ENCODE results near the gene ELMO1.

The ELMO1 gene

GRCh38 chr7:37052705-37053104 is 396.0 kb downstream of the ELMO1 start:
- H3K4me3 ChIP-seq (ENCODE audit: low read length): no peak overlapping the region
- H3K4me1 ChIP-seq (ENCODE audit: insufficient read depth, low read length): peaks cover 62% of the 10 kb centered on the region
- H3K9me3 ChIP-seq (ENCODE audit: low read length): no peaks in the 10 kb centered on the region
- H3K36me3 ChIP-seq (ENCODE audit: insufficient read depth, low read length): no peaks in the 10 kb centered on the region
- no peaks in the 10 kb centered on the region for H3K27me3 ChIP-seq (ENCODE audit: insufficient read depth, low read length)
- H2AFZ ChIP-seq (ENCODE audit: low read depth, low read length): no peak overlapping the region

- no peak overlapping the region for H3K4me3 ChIP-seq (ENCODE audit: low read length)
- peaks cover 46% of the 10 kb centered on the region for H3K4me1 ChIP-seq (ENCODE audit: insufficient read depth, low read length)
- H3K36me3 ChIP-seq (ENCODE audit: insufficient read depth, low read length): no peaks in the 10 kb centered on the region
- no peak overlapping the region for H2AFZ ChIP-seq (ENCODE audit: low read depth, low read length)
- no peaks in the 10 kb centered on the region for H3K9me3 ChIP-seq (ENCODE audit: low read length)
- no peaks in the 10 kb centered on the region for H3K27me3 ChIP-seq (ENCODE audit: insufficient read depth, low read length)
These were observed 397.9 kb downstream of the ELMO1 start for GRCh38 chr7:37050801-37051200.

DNA sequence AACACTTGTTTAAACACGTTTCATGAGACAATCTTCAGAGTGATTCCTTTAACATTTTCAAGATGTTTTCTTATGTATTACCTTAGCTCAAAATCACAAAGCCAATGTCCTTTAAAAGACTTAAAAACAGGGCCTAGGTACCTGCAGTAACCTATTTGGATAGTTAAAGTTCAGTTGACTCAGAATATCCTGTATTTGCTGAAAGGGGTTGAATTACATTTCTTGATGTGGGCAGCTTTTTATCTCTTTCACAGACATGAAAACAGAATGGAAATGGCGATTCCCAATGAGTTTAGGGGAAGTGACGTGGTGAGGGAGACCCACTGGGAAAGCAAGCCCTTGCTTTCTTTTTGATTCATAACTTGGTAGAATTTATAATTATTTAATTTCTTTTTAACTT is 400.0 kb downstream of the ELMO1 start:
- Histone ChIP-seq H2AFZ (ENCODE audit: low read depth, low read length) (no peak overlapping the region), H3K36me3 (ENCODE audit: insufficient read depth, low read length) (no peaks in the 10 kb centered on the region), H3K27me3 (ENCODE audit: insufficient read depth, low read length) (no peaks in the 10 kb centered on the region), H3K4me1 (ENCODE audit: insufficient read depth, low read length) (peaks cover 27% of the 10 kb centered on the region), H3K9me3 (ENCODE audit: low read length) (no peaks in the 10 kb centered on the region), H3K4me3 (ENCODE audit: low read length) (no peak overlapping the region)

DNA sequence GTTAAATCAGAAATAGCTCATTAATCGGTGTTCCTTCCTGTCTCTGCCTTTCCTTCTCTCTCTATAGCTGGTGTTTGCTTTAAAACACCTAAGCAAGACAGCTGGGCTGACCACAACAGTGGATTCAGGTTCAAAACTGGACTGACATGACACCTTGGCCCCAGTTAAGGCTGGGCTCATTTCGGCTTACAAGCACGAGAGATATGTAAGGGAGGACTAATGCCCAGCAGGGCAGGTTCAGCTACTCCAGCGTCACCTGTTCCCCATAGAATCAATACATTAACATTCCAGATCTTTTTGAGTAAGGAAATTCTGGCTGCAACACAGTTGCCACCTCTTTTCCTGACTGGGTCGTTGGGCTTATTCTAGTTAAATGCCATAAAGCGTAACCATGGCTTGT is 401.4 kb downstream of the ELMO1 start:
- no peaks in the 10 kb centered on the region for H3K36me3 ChIP-seq (ENCODE audit: insufficient read depth, low read length)
- H3K4me3 ChIP-seq (ENCODE audit: low read length): no peak overlapping the region
- no peaks in the 10 kb centered on the region for H3K9me3 ChIP-seq (ENCODE audit: low read length)
- H3K4me1 ChIP-seq (ENCODE audit: insufficient read depth, low read length): peaks cover 16% of the 10 kb centered on the region
- H2AFZ ChIP-seq (ENCODE audit: low read depth, low read length): no peak overlapping the region
- no peaks in the 10 kb centered on the region for H3K27me3 ChIP-seq (ENCODE audit: insufficient read depth, low read length)

- Histone ChIP-seq H3K36me3 (ENCODE audit: insufficient read depth, low read length) (no peaks in the 10 kb centered on the region), H3K4me3 (ENCODE audit: low read length) (no peak overlapping the region), H3K4me1 (ENCODE audit: insufficient read depth, low read length) (peaks cover 9% of the 10 kb centered on the region), H3K27me3 (ENCODE audit: insufficient read depth, low read length) (no peaks in the 10 kb centered on the region), H3K9me3 (ENCODE audit: low read length) (no peaks in the 10 kb centered on the region), H2AFZ (ENCODE audit: low read depth, low read length) (no peak overlapping the region)
These were observed 402.1 kb downstream of the ELMO1 start for GRCh38 chr7:37046531-37047079.

- H3K36me3 ChIP-seq (ENCODE audit: insufficient read depth, low read length): no peaks in the 10 kb centered on the region
- no peaks in the 10 kb centered on the region for H3K27me3 ChIP-seq (ENCODE audit: insufficient read depth, low read length)
- H3K9me3 ChIP-seq (ENCODE audit: low read length): no peaks in the 10 kb centered on the region
- no peak overlapping the region for H2AFZ ChIP-seq (ENCODE audit: low read depth, low read length)
- peaks cover 3% of the 10 kb centered on the region for H3K4me1 ChIP-seq (ENCODE audit: insufficient read depth, low read length)
- no peak overlapping the region for H3K4me3 ChIP-seq (ENCODE audit: low read length)
These were observed 402.9 kb downstream of the ELMO1 start for GRCh38 chr7:37045681-37046179.

GRCh38 chr7:37041461-37041860 is 407.2 kb downstream of the ELMO1 start:
- H2AFZ ChIP-seq (ENCODE audit: low read depth, low read length): no peak overlapping the region
- no peaks in the 10 kb centered on the region for H3K36me3 ChIP-seq (ENCODE audit: insufficient read depth, low read length)
- no peaks in the 10 kb centered on the region for H3K9me3 ChIP-seq (ENCODE audit: low read length)
- no peaks in the 10 kb centered on the region for H3K4me1 ChIP-seq (ENCODE audit: insufficient read depth, low read length)
- H3K4me3 ChIP-seq (ENCODE audit: low read length): no peak overlapping the region
- no peaks in the 10 kb centered on the region for H3K27me3 ChIP-seq (ENCODE audit: insufficient read depth, low read length)

- Histone ChIP-seq H2AFZ (ENCODE audit: low read depth, low read length) (no peak overlapping the region), H3K9me3 (ENCODE audit: low read length) (no peaks in the 10 kb centered on the region), H3K4me1 (ENCODE audit: insufficient read depth, low read length) (no peaks in the 10 kb centered on the region), H3K4me3 (ENCODE audit: low read length) (no peak overlapping the region), H3K36me3 (ENCODE audit: insufficient read depth, low read length) (no peaks in the 10 kb centered on the region), H3K27me3 (ENCODE audit: insufficient read depth, low read length) (no peaks in the 10 kb centered on the region)
These were observed 408.3 kb downstream of the ELMO1 start for GRCh38 chr7:37040330-37040729.

DNA sequence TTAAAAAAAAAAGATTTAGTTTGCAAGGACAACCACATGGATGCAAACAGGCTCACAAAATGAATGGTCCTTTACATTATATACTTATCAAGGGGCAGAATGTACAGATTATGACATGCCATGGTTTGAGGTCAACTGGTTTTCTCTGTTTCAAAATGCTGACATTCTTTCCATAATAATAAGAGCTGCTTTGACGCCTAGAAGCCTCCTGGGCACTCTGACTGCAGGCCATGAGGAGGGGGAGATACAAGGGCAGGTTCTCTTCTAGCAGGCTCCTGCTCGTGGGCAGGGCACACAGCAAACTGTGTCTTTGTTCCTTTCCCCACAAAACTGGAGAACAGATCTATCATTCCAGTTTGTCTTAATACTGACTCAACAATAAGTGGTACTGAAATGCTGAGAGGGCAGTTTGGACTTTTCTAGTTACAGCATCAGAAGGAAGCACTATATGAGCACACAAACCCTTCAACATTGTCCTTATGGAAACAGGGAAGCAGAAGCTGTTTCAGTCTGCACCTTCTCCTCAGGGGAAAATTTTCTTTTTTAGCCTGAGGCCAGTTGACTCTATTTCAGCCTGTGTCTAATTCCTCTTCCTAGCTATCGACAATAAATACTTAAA is 409.4 kb downstream of the ELMO1 start:
- no peaks in the 10 kb centered on the region for H3K9me3 ChIP-seq (ENCODE audit: low read length)

DNA sequence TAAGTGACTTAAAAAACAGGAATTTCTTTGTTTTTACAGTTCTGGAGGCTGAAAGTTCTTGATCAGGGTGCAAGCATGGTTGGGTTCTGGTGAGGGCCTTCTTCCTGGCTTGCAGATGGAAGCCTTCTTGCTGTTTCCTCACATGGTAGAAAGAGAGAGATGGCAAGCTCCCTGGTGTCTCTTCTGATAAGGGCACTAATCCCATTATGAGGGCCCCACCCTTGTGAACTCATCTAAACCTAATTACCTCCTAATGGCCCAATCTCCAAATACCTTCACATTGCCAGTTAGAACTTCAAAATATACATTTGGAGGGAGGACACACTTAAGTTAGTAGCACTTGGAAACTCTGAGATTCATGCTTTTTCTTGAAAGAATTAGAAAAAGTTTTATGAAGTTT is 410.0 kb downstream of the ELMO1 start:
- Histone ChIP-seq H2AFZ (ENCODE audit: low read depth, low read length) (no peak overlapping the region), H3K4me3 (ENCODE audit: low read length) (no peak overlapping the region), H3K36me3 (ENCODE audit: insufficient read depth, low read length) (no peaks in the 10 kb centered on the region), H3K4me1 (ENCODE audit: insufficient read depth, low read length) (peaks cover 9% of the 10 kb centered on the region), H3K9me3 (ENCODE audit: low read length) (no peaks in the 10 kb centered on the region), H3K27me3 (ENCODE audit: insufficient read depth, low read length) (no peaks in the 10 kb centered on the region)

More for the DNA sequence above, 409.4 kb downstream of the ELMO1 start:
- H2AFZ ChIP-seq (ENCODE audit: low read depth, low read length): no peak overlapping the region
- no peaks in the 10 kb centered on the region for H3K27me3 ChIP-seq (ENCODE audit: insufficient read depth, low read length)
- no peak overlapping the region for H3K4me3 ChIP-seq (ENCODE audit: low read length)
- H3K4me1 ChIP-seq (ENCODE audit: insufficient read depth, low read length): peaks cover 4% of the 10 kb centered on the region
- H3K36me3 ChIP-seq (ENCODE audit: insufficient read depth, low read length): no peaks in the 10 kb centered on the region

GRCh38 chr7:37037286-37037685 is 411.4 kb downstream of the ELMO1 start:
- no peaks in the 10 kb centered on the region for H3K9me3 ChIP-seq (ENCODE audit: low read length)
- no peak overlapping the region for H3K4me3 ChIP-seq (ENCODE audit: low read length)
- no peak overlapping the region for H2AFZ ChIP-seq (ENCODE audit: low read depth, low read length)
- H3K27me3 ChIP-seq (ENCODE audit: insufficient read depth, low read length): no peaks in the 10 kb centered on the region
- no peaks in the 10 kb centered on the region for H3K36me3 ChIP-seq (ENCODE audit: insufficient read depth, low read length)
- H3K4me1 ChIP-seq (ENCODE audit: insufficient read depth, low read length): peaks cover 23% of the 10 kb centered on the region

DNA sequence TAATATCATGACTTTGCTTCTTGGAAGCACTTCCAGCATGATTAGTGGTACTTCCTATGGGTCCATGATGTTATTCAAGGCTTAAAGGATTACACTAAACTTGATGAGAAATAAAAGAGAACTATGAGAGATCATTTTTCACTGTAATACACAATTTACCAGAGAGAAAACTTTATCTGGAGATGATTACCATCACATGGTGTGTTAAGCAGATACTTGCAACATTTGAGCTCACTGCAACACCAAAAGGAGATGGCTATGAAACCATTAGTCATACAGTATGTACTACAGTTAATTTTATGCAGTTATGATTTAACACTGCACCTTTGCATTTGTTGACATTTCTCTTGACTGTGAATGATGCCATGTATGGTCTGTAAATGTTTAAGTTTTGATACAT is 413.0 kb downstream of the ELMO1 start:
- H2AFZ ChIP-seq (ENCODE audit: low read depth, low read length): no peak overlapping the region
- H3K4me3 ChIP-seq (ENCODE audit: low read length): no peak overlapping the region
- H3K27me3 ChIP-seq (ENCODE audit: insufficient read depth, low read length): no peaks in the 10 kb centered on the region
- peaks cover 39% of the 10 kb centered on the region for H3K4me1 ChIP-seq (ENCODE audit: insufficient read depth, low read length)
- H3K9me3 ChIP-seq (ENCODE audit: low read length): no peaks in the 10 kb centered on the region
- H3K36me3 ChIP-seq (ENCODE audit: insufficient read depth, low read length): no peaks in the 10 kb centered on the region

- no peaks in the 10 kb centered on the region for H3K9me3 ChIP-seq (ENCODE audit: low read length)
These were observed 415.5 kb downstream of the ELMO1 start for GRCh38 chr7:37033141-37033540.

DNA sequence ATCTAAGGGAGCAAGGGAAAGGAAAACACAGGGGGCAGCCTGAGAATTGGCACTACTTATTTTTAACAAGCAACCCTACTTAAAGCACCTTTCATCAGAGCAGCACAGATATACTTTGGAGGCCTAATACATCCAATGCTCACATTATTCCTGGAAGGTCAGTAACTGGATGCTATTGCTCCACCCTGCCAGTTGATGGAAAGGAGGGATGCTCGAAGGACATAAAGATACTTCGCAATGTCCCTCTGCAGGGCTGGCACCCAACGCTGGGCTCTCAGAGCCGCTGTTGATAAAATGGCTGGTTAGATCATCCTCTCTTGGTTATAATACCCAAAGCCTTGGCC is 416.4 kb downstream of the ELMO1 start:
- Histone ChIP-seq H2AFZ (ENCODE audit: low read depth, low read length) (no peak overlapping the region), H3K4me3 (ENCODE audit: low read length) (no peak overlapping the region), H3K36me3 (ENCODE audit: insufficient read depth, low read length) (no peaks in the 10 kb centered on the region), H3K9me3 (ENCODE audit: low read length) (no peaks in the 10 kb centered on the region), H3K4me1 (ENCODE audit: insufficient read depth, low read length) (peaks cover 40% of the 10 kb centered on the region), H3K27me3 (ENCODE audit: insufficient read depth, low read length) (no peaks in the 10 kb centered on the region)

More at GRCh38 chr7:37033141-37033540, 415.5 kb downstream of the ELMO1 start:
- peaks cover 40% of the 10 kb centered on the region for H3K4me1 ChIP-seq (ENCODE audit: insufficient read depth, low read length)
- no peaks in the 10 kb centered on the region for H3K36me3 ChIP-seq (ENCODE audit: insufficient read depth, low read length)
- H3K4me3 ChIP-seq (ENCODE audit: low read length): no peak overlapping the region
- no peaks in the 10 kb centered on the region for H3K27me3 ChIP-seq (ENCODE audit: insufficient read depth, low read length)
- H2AFZ ChIP-seq (ENCODE audit: low read depth, low read length): no peak overlapping the region
